22Rv1 (cell line): ENCODE results near the gene DPYSL4.
"Not testable (repeated sequence)": the region's sequence is repeated elsewhere in the genome, so short reads cannot be mapped to it uniquely, and the experiment has no call there.

ENCODE experiments used
- CTCF ChIP-seq: fragments of 450-650 bp; IDR thresholded peaks from 2 replicates; pipeline ENCODE4 v1.5.1; 2017; ENCODE audit warnings: mild to moderate bottlenecking
- ZFX ChIP-seq: fragments of 450-650 bp; IDR thresholded peaks from 2 replicates; pipeline ENCODE4 v1.6.1; 2017; ENCODE audit warnings: antibody characterized with exemption, borderline replicate concordance

- TF ChIP-seq CTCF, ZFX: not testable (repeated sequence)
Observed at GRCh38 chr10:132160834-132161622, 25.7 kb upstream of the DPYSL4 start.
